OCI-LY3 (cell line): Measurements from ENCODE around the gene BICRA.

Experiments used
- H2AFZ ChIP-seq: fragments of 200-600, 300-600 bp; shearing (Covaris generic); 2 replicates; pipeline ENCODE4 v1.6.0; 2014; ENCODE audit warnings: antibody characterized with exemption, low read depth, low read length
- H3K27ac ChIP-seq: fragments of 200-600, 300-600 bp; sonication (generic); 2 replicates; pipeline ENCODE4 v1.5.1; 2014; ENCODE audit warnings: mild to moderate bottlenecking, low read length, moderate library complexity, mixed read lengths
- H3K27me3 ChIP-seq: fragments of 200-600, 300-600 bp; sonication (generic); 2 replicates; pipeline ENCODE4 v1.6.1; 2014; ENCODE audit warnings: low read depth, low read length, mixed read lengths
- H3K36me3 ChIP-seq: fragments of 200-600, 300-600 bp; sonication (generic); replicated peaks from 2 replicates; pipeline ENCODE3; 2014; ENCODE audit warnings: low read depth, low read length, mixed read lengths
- H3K4me1 ChIP-seq: fragments of 300-600, 200-600 bp; sonication (generic); 2 replicates; pipeline ENCODE4 v1.6.1; 2014; ENCODE audit warnings: low read length, mixed read lengths
- H3K4me2 ChIP-seq: fragments of 200-600, 300-600 bp; sonication (generic); 2 replicates; pipeline ENCODE4 v1.6.1; 2014; ENCODE audit warnings: low read length, mixed read lengths
- H3K4me3 ChIP-seq: fragments of 300-600, 200-600 bp; sonication (generic); 2 replicates; pipeline ENCODE4 v1.5.1; 2014; ENCODE audit warnings: antibody characterized with exemption, mild to moderate bottlenecking, low read length, moderate library complexity
- H3K79me2 ChIP-seq: fragments of 300-600, 200-600 bp; shearing (Covaris generic); 2 replicates; pipeline ENCODE4 v1.6.1; 2014; ENCODE audit warnings: mild to moderate bottlenecking, low read length, mixed read lengths
- H3K9ac ChIP-seq: fragments of 300-600, 200-600 bp; shearing (Covaris generic); 2 replicates; pipeline ENCODE4 v1.6.0; 2014; ENCODE audit warnings: mild to moderate bottlenecking, low read length, moderate library complexity
- H3K9me3 ChIP-seq: fragments of 200-600, 300-600 bp; shearing (Covaris generic); 2 replicates; pipeline ENCODE4 v1.6.1; 2014; ENCODE audit warnings: low read length, mixed read lengths; ENCODE audit not compliant: insufficient read depth
- H4K20me1 ChIP-seq: fragments of 200-600, 300-600 bp; sonication (generic); 2 replicates; pipeline ENCODE4 v1.6.1; 2016; ENCODE audit warnings: low read length, mixed read lengths; ENCODE audit not compliant: insufficient read depth
- CTCF ChIP-seq: fragments of 200-600, 300-600 bp; sonication (generic); IDR thresholded peaks from 2 replicates; pipeline ENCODE4 v1.5.1; 2014; ENCODE audit warnings: antibody characterized with exemption, low read length, low read depth
- EZH2phosphoT487 ChIP-seq: fragments of 200-600 bp; shearing (Covaris generic); IDR thresholded peaks from 2 replicates; pipeline ENCODE4 v1.6.1; 2018; ENCODE audit warnings: antibody characterized with exemption, mixed run types, low read depth

The BICRA gene

GRCh38 chr19:47695533-47696262 lies 86.8 kb downstream of the BICRA start:
- H3K4me3 ChIP-seq: no peak overlapping the region
- TF ChIP-seq CTCF (no peak), EZH2phosphoT487 (no peak)
- no peak overlapping the region for H3K4me2 ChIP-seq
- H4K20me1 ChIP-seq: no peaks in the 10 kb centered on the region
- no peaks in the 10 kb centered on the region for H3K79me2 ChIP-seq
- H2AFZ ChIP-seq: no peak overlapping the region
- no peaks in the 10 kb centered on the region for H3K27me3 ChIP-seq
- no peak overlapping the region for H3K27ac ChIP-seq
- H3K4me1 ChIP-seq: peaks cover 3% of the 10 kb centered on the region; the same call in 1 of the 2 replicates
- no peak overlapping the region for H3K9ac ChIP-seq
- peaks cover 6% of the 10 kb centered on the region for H3K36me3 ChIP-seq
- H3K9me3 ChIP-seq: no peaks in the 10 kb centered on the region

- Histone ChIP-seq H3K27me3 (no peaks in the 10 kb centered on the region), H3K79me2 (no peaks in the 10 kb centered on the region), H3K4me2 (no peak overlapping the region), H3K9ac (no peak overlapping the region), H3K27ac (no peak overlapping the region), H3K9me3 (no peaks in the 10 kb centered on the region), H3K4me1 (peaks cover 3% of the 10 kb centered on the region; the same call in 1 of the 2 replicates), H3K4me3 (no peak overlapping the region), H4K20me1 (no peaks in the 10 kb centered on the region), H3K36me3 (peaks cover 6% of the 10 kb centered on the region), H2AFZ (no peak overlapping the region)
- TF ChIP-seq CTCF: no peak
- TF ChIP-seq EZH2phosphoT487: no peak
These were observed 87.7 kb downstream of the BICRA start for GRCh38 chr19:47696635-47697034.

GRCh38 chr19:47697863-47698609 lies 89.1 kb downstream of the BICRA start:
- Histone ChIP-seq H2AFZ (no peak overlapping the region), H3K4me3 (no peak overlapping the region), H4K20me1 (no peaks in the 10 kb centered on the region), H3K9me3 (no peaks in the 10 kb centered on the region), H3K27ac (no peak overlapping the region), H3K4me1 (peaks cover 3% of the 10 kb centered on the region; the same call in 1 of the 2 replicates), H3K27me3 (no peaks in the 10 kb centered on the region), H3K79me2 (no peaks in the 10 kb centered on the region), H3K4me2 (peak overlapping the region; percentile 46; the same call in 1 of the 2 replicates), H3K9ac (no peak overlapping the region), H3K36me3 (peaks cover 2% of the 10 kb centered on the region)
- TF ChIP-seq EZH2phosphoT487 (no peak), CTCF (peak; percentile 96)

- Histone ChIP-seq H3K36me3 (peaks cover 7% of the 10 kb centered on the region), H4K20me1 (no peaks in the 10 kb centered on the region), H3K9ac (no peak overlapping the region), H3K4me3 (no peak overlapping the region), H3K27ac (no peak overlapping the region), H3K79me2 (no peaks in the 10 kb centered on the region), H3K4me1 (peaks cover 3% of the 10 kb centered on the region; the same call in 1 of the 2 replicates), H3K27me3 (no peaks in the 10 kb centered on the region), H3K4me2 (no peak overlapping the region), H3K9me3 (no peaks in the 10 kb centered on the region), H2AFZ (no peak overlapping the region)
- TF ChIP-seq CTCF: no peak
- TF ChIP-seq EZH2phosphoT487: no peak
These were observed 89.9 kb downstream of the BICRA start for GRCh38 chr19:47698631-47699359.
